Fibroblast of the aortic adventitia (primary cell): ENCODE measurements around the gene QKI. TPM values are rescaled to one million over a fixed set of nuclear protein-coding genes. Genes with fewer than 3 reads are reported as not detected.

Source experiments
- DNase-seq: peaks from one replicate; pipeline ENCODE4 v3.0.0-alpha.2; 2010; ENCODE audit warnings: low read depth
- H3K4me3 ChIP-seq: 2 replicates; pipeline ENCODE4 v1.5.1; 2011; ENCODE audit warnings: low read depth, mild to moderate bottlenecking, control low read depth, low read length, moderate library complexity
- CTCF ChIP-seq: IDR thresholded peaks from 2 replicates; pipeline ENCODE4 v1.5.1; 2011; ENCODE audit warnings: mild to moderate bottlenecking, low read length, control low read depth, inconsistent platforms; ENCODE audit not compliant: insufficient read depth
- total RNA-seq: library from RNA; depleted of rRNA; stranded (reverse); fragments of >200 nt; gene quantifications from 2 replicates; pipeline ENCODE4 v1.2.3, GENCODE V29; 2012; ENCODE audit warnings: low replicate concordance

Gene QKI
- total RNA-seq, 1 donor, result 125 TPM

GRCh38 chr6:163516908-163517307 lies 102.4 kb downstream of the QKI start:
- DNase-seq, result no peak
- H3K4me3 ChIP-seq, result no peak overlapping the region
- TF ChIP-seq CTCF, result no peak

GRCh38 chr6:163520956-163521355 lies 106.4 kb downstream of the QKI start:
- no peak for TF ChIP-seq CTCF
- H3K4me3 ChIP-seq, result no peak overlapping the region
- no peak for DNase-seq

- no peak for TF ChIP-seq CTCF
- no peak for DNase-seq
- H3K4me3 ChIP-seq, result no peak overlapping the region
Measured at GRCh38 chr6:163522033-163522432, 107.5 kb downstream of the QKI start.

- H3K4me3 ChIP-seq, result no peak overlapping the region
- no peak for TF ChIP-seq CTCF
- peak; percentile 15 for DNase-seq
Measured at GRCh38 chr6:163525926-163526325, 111.4 kb downstream of the QKI start.

GRCh38 chr6:163526346-163526745 lies 111.8 kb downstream of the QKI start:
- DNase-seq, result no peak
- H3K4me3 ChIP-seq, result no peak overlapping the region
- TF ChIP-seq CTCF, result no peak

- TF ChIP-seq CTCF, result no peak
- H3K4me3 ChIP-seq, result no peak overlapping the region
- no peak for DNase-seq
Measured at GRCh38 chr6:163527291-163527690, 112.8 kb downstream of the QKI start.

GRCh38 chr6:163529605-163530004 lies 115.1 kb downstream of the QKI start:
- H3K4me3 ChIP-seq, result no peak overlapping the region

More at GRCh38 chr6:163529605-163530004, 115.1 kb downstream of the QKI start:
- peak; percentile 83 for DNase-seq
- TF ChIP-seq CTCF, result no peak
